ENCODE results near the gene TAP1. TPM values are rescaled to one million over a fixed set of nuclear protein-coding genes. Genes with fewer than 3 reads are reported as not detected.

TAP1 gene
- total and polyA plus RNA-seq, 9 of the 15 experiments (the other 6 are each of a cell fraction or from before 2014, with no cell fraction given), result 1.3 to 6.0 (median 4.2) TPM

GRCh38 chr6:32838114-32838958 is 15.2 kb downstream of the TAP1 start, which contains the start of gene TAP2 (continued):
- TF ChIP-seq TCF3 (CRISPR knock-in tag; IDR thresholded peaks at IDR 0.05) (peak; percentile 9), MYC (IDR thresholded peaks at IDR 0.05; ENCODE audit: low read depth, low read length) (peak; percentile 90), MYC (CRISPR knock-in tag; IDR thresholded peaks at IDR 0.05; ENCODE audit: borderline replicate concordance, low read depth) (no peak), ZBTB17 (CRISPR knock-in tag; IDR thresholded peaks at IDR 0.05) (peak; percentile 45; the same call in 1 of the 2 replicates), KLF13 (tag; IDR thresholded peaks at IDR 0.05; ENCODE audit: borderline replicate concordance, low read depth) (peak; percentile 51; the same call in 1 of the 2 replicates), SREBF2 (CRISPR knock-in tag; IDR thresholded peaks at IDR 0.05) (no peak), SMARCB1 (IDR thresholded peaks at IDR 0.05; ENCODE audit: insufficient read length, low read depth) (no peak), ATF7 (IDR thresholded peaks at IDR 0.05) (peak; percentile 69; the same call in 1 of the 2 replicates), ZNF778 (CRISPR knock-in tag; IDR thresholded peaks at IDR 0.05) (no peak), GATAD2B (IDR thresholded peaks at IDR 0.05; ENCODE audit: borderline replicate concordance) (peak; percentile 69; the same call in 1 of the 2 replicates), CREB1 (IDR thresholded peaks at IDR 0.05) (no peak), CREB1 (CRISPR knock-in tag; IDR thresholded peaks at IDR 0.05) (peak; percentile 69), ELF4 (CRISPR knock-in tag; IDR thresholded peaks at IDR 0.05) (no peak), PPARD (CRISPR knock-in tag; IDR thresholded peaks at IDR 0.05) (no peak), BACH1 (tag; IDR thresholded peaks at IDR 0.05) (no peak), ZNF830 (CRISPR knock-in tag; IDR thresholded peaks at IDR 0.05) (no peak), ZNF436 (CRISPR knock-in tag; IDR thresholded peaks at IDR 0.05) (no peak), MEIS2 (IDR thresholded peaks at IDR 0.05; ENCODE audit: partially characterized antibody) (peak; percentile 66), HMGN3 (IDR thresholded peaks at IDR 0.05; ENCODE audit: borderline replicate concordance, extremely low read depth, insufficient read length, low read depth, low read length) (peak; percentile 78), RCOR1 (IDR thresholded peaks at IDR 0.05; ENCODE audit: borderline replicate concordance in 1 of 2, low read depth in 2 of 2, low read length in 2 of 2) (peak in 1 of 2 experiments; percentile 72; a peak in 2 of 4 replicates), KLF1 (tag; IDR thresholded peaks at IDR 0.05) (no peak), RBM25 (IDR thresholded peaks at IDR 0.05; ENCODE audit: low read depth, low read length, severe bottlenecking) (no peak), KAT8 (IDR thresholded peaks at IDR 0.05; ENCODE audit: low read depth) (no peak), TEAD1 (CRISPR knock-in tag; IDR thresholded peaks at IDR 0.05) (peak; percentile 15 to 87; a peak in 2 of 4 replicates), BRCA1 (IDR thresholded peaks at IDR 0.05) (no peak), BRCA1 (CRISPR knock-in tag; IDR thresholded peaks at IDR 0.05) (no peak), POLR2B (IDR thresholded peaks at IDR 0.05; ENCODE audit: low read depth, partially characterized antibody) (peak; percentile 57)
- TF ChIP-seq, protein P1, sequence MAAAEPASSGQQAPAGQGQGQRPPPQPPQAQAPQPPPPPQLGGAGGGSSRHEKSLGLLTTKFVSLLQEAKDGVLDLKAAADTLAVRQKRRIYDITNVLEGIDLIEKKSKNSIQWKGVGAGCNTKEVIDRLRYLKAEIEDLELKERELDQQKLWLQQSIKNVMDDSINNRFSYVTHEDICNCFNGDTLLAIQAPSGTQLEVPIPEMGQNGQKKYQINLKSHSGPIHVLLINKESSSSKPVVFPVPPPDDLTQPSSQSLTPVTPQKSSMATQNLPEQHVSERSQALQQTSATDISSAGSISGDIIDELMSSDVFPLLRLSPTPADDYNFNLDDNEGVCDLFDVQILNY (CRISPR knock-in tag; IDR thresholded peaks at IDR 0.05), result no peak
- TF ChIP-seq, protein P2, sequence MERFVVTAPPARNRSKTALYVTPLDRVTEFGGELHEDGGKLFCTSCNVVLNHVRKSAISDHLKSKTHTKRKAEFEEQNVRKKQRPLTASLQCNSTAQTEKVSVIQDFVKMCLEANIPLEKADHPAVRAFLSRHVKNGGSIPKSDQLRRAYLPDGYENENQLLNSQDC (CRISPR knock-in tag; IDR thresholded peaks at IDR 0.05), result no peak

All from K562 (cell line).